Left ventricle myocardium inferior (tissue), 1 donor: ENCODE measurements around the gene KRT7. TPM values are rescaled to one million over a fixed set of nuclear protein-coding genes. Genes with fewer than 3 reads are reported as not detected.

ENCODE experiments used
- DNase-seq: peaks from one replicate; pipeline ENCODE4 v3.0.0-alpha.2; 2020
- H3K27ac ChIP-seq: fragments of 200-600 bp; replicated peaks from 2 replicates; pipeline ENCODE4 v1.8.0; 2021
- H3K27me3 ChIP-seq: fragments of 200-600 bp; 2 replicates; pipeline ENCODE4 v1.8.0; 2021; ENCODE audit warnings: low read depth
- H3K36me3 ChIP-seq: fragments of 200-600 bp; 2 replicates; pipeline ENCODE4 v1.8.0; 2021
- H3K4me1 ChIP-seq: fragments of 200-600 bp; 2 replicates; pipeline ENCODE4 v1.8.0; 2021
- H3K4me3 ChIP-seq: fragments of 200-600 bp; 2 replicates; pipeline ENCODE4 v1.8.0; 2021; ENCODE audit warnings: mild to moderate bottlenecking, moderate library complexity
- H3K9me3 ChIP-seq: fragments of 200-600 bp; replicated peaks from 2 replicates; pipeline ENCODE4 v1.8.0; 2021
- CTCF ChIP-seq: fragments of 200-600 bp; IDR thresholded peaks from 2 replicates; pipeline ENCODE4 v1.8.0; 2021; ENCODE audit warnings: antibody characterized with exemption, mild to moderate bottlenecking, borderline replicate concordance
- intact Hi-C: fragments of 100-400 bp; cut with micrococcal nuclease; formaldehyde crosslinking; loops from one replicate; pipeline ENCODE4 v1.11.0; 2022
- total RNA-seq: library from RNA; stranded (reverse); fragmentation: NEBNext Ultra II Directional; extraction: Animal tissue kit (Norgen Biotek cat#: 25700); gene quantifications from one replicate; pipeline ENCODE4 v1.2.1, GENCODE V29; 2021
- donor health status: DM: no; HTN: yes; CAD: no; lungs with severe emphysema.

Gene KRT7
- total RNA-seq, 1 donor from 2014 or later: not detected

DNA sequence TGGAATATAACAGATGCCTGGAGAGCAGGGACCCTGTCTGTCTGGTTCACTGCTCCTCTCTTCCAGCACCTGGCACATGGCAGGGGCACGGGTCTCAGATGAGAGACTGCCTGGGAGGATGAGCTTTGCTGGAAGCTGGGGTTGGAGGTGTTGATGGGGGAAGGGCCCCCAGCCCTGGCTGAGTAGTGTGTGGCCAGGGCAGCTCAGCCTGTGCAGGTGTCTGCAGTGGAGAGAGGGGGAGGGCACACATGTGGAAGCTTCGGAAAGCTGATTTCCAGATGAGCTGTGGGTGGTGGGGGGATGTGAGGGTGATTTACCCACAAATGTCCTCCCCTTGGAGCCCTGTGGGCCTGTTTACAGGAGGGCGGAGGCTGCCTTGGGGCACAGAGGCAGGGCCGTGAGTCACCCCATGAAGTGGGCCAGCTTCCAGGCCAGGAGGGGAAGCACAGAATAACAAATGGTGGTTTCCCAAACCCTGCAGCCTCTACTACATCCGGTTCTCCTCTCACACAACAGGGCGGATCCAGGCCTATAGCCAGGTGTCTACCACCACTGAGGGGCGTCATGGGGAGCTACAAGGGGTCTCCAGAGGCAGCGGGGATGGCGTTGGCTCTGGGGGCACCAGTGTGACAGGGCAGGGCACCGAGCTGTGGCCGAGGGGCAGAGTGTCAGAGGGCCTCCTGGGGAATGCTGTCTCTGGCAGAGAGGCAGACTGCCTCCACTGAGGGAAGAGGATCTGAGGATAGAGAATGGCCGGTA is 11.0 kb downstream of the KRT7 start:
- intact Hi-C loops: no loop called here
- H3K27me3 ChIP-seq: peaks cover 20% of the 10 kb centered on the region
- no peak overlapping the region for H3K27ac ChIP-seq
- H3K4me3 ChIP-seq: no peak overlapping the region
- H3K4me1 ChIP-seq: peaks cover 26% of the 10 kb centered on the region
- H3K36me3 ChIP-seq: no peaks in the 10 kb centered on the region
- DNase-seq: peak; percentile 51
- no peaks in the 10 kb centered on the region for H3K9me3 ChIP-seq
- TF ChIP-seq CTCF: no peak

GRCh38 chr12:52244615-52244994 is 11.6 kb downstream of the KRT7 start:
- no peak overlapping the region for H3K27ac ChIP-seq
- intact Hi-C loops: no loop called here
- TF ChIP-seq CTCF: no peak
- H3K4me3 ChIP-seq: no peak overlapping the region
- no peak for DNase-seq
- no peaks in the 10 kb centered on the region for H3K36me3 ChIP-seq
- peaks cover 21% of the 10 kb centered on the region for H3K27me3 ChIP-seq
- peaks cover 32% of the 10 kb centered on the region for H3K4me1 ChIP-seq
- no peaks in the 10 kb centered on the region for H3K9me3 ChIP-seq

GRCh38 chr12:52245259-52245961 is 12.4 kb downstream of the KRT7 start:
- TF ChIP-seq CTCF: no peak
- H3K4me1 ChIP-seq: peaks cover 40% of the 10 kb centered on the region
- H3K36me3 ChIP-seq: no peaks in the 10 kb centered on the region
- no peak overlapping the region for H3K27ac ChIP-seq
- H3K27me3 ChIP-seq: peaks cover 29% of the 10 kb centered on the region
- H3K4me3 ChIP-seq: no peak overlapping the region
- no peak for DNase-seq
- no peaks in the 10 kb centered on the region for H3K9me3 ChIP-seq
- intact Hi-C loops: no loop called here

- Histone ChIP-seq H3K4me3 (no peak overlapping the region), H3K9me3 (no peaks in the 10 kb centered on the region), H3K36me3 (no peaks in the 10 kb centered on the region), H3K27ac (no peak overlapping the region), H3K27me3 (peaks cover 36% of the 10 kb centered on the region), H3K4me1 (peaks cover 43% of the 10 kb centered on the region)
- no peak for DNase-seq
- no peak for TF ChIP-seq CTCF
- intact Hi-C loops: no loop called here
Observed at GRCh38 chr12:52245962-52246569, 13.0 kb downstream of the KRT7 start.

DNA sequence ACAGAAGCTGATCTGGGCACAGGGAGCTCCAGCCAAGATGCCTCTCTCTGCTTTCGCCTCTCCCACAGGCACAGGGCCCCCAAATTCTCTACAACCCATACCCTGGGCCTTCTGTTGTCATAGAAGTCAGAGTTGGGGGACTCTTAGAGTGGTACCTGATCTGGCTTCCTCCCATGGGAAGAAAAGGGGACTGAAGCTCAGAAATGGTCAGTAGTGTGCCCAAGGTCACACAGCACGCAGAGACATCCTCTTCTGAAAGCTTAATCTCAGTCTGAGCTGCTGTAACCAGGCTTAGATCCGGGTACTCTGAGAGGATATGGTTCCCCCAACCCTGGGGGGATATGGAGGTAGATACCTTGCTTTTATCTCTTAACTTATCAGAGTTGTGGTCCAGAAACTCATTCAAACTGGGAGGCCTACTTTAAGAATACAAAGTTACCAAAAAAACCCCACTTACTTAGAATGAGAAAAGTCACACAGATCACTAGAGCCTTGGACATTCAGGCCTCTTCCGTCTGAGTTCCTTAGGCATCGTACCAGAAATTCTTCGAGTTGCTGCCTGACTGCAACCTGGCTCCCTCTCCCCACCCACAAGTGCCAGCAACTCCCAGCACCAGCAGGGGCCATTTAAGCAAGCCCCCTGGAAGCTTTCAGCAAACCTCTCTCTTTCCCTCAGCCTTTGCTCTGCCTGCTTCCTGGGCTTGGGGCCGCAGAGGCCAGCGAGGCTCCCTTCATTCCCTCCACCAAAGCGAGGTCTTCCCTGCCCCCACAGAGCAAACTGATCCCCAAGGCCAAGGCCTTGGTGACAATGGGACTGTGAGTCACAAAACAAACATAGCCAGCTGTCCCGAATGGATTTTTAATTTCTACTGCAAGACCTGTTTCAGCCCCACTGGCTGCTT is 13.9 kb downstream of the KRT7 start:
- no peak overlapping the region for H3K27ac ChIP-seq
- DNase-seq: no peak

More for the DNA sequence above, 13.9 kb downstream of the KRT7 start:
- peaks cover 43% of the 10 kb centered on the region for H3K4me1 ChIP-seq
- H3K27me3 ChIP-seq: peaks cover 38% of the 10 kb centered on the region
- no peak for TF ChIP-seq CTCF
- intact Hi-C loops: no loop called here
- no peak overlapping the region for H3K4me3 ChIP-seq
- no peaks in the 10 kb centered on the region for H3K36me3 ChIP-seq
- no peaks in the 10 kb centered on the region for H3K9me3 ChIP-seq
